NCI-H748 (cell line): Measurements from ENCODE around the gene IMP3.

ENCODE experiments used
- DNase-seq: peaks from one replicate; lab custom pipeline; 2025; ENCODE audit not compliant: unreplicated experiment; lab: John Stamatoyannopoulos, UW

Gene IMP3

DNA sequence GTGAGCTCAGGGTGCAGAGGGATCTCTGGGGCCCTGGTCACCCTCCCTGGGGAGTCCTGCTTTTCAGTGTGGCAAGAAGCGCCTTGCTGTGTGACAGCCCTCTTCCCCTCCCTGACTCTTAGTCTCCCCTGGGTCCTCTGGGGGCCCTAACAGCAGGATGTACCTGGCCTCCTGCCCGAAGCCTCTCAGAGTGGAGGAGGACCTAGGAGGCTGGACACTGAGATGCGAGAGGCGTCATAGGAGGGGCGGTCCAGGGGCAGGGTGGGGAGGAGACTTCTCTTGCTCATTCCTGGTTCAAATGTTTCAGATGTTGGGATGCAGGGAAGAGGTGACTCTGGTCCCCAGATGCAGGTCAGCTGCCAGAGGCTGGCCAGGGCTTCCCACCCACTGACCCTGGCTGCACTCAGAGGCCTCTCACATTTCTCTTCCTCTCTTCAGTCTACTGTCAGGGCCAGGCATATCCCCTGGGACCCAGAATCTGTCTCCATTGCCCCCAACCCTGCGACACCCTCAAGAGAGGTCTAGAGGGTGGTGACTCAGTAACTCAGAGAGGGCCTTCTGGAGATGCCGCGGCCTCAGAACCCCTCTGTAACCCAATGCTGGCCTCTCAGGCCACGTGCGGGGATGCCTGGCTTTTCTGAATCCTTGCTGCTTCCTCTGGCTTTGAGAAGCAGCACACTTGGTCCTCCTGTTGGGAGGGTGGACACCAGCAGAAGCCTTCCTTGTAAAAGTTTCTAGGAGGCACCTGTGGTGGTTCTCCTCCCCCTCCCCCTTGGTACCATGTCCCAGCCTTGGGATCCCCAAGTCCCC, 33.6 kb upstream of the IMP3 start:
- no peak for DNase-seq

DNA sequence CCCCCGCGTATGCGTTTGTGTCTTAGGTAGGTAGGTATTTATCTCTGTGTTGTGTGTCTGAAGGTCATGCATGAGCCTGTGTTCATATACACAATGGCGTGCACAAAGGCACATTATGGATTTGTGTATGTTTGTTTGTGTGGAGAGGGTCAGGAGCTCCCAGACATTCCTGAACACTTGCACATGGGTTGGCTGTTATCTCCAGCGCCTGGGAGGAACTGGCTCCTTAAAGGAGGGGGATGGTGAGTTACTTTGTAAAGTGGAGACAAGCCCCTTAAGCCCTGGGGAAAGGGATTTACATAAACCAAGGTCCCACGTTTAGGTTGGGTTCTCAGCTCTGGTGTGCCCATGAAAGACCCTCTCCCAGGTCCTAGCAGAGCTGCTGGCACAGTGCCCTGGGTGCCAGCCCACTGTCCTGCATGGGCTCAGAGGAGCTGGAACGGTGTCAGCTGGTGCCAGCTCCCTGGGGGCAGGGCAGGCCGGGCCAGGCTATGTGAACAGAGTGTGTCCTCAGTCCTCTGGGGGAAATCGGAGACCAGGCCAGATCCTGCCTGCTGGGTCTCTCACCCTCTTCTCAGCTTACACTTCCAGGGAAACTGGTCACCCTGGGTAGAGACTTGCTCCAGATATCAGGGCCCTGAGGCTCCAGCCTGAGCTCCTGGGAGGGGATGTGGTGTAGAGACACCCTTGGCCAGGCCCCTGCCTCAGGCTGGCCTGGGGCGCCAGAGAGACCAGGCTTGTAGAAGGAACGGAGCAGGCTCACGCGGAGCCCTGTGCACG, 32.8 kb upstream of the IMP3 start:
- no peak for DNase-seq

DNA sequence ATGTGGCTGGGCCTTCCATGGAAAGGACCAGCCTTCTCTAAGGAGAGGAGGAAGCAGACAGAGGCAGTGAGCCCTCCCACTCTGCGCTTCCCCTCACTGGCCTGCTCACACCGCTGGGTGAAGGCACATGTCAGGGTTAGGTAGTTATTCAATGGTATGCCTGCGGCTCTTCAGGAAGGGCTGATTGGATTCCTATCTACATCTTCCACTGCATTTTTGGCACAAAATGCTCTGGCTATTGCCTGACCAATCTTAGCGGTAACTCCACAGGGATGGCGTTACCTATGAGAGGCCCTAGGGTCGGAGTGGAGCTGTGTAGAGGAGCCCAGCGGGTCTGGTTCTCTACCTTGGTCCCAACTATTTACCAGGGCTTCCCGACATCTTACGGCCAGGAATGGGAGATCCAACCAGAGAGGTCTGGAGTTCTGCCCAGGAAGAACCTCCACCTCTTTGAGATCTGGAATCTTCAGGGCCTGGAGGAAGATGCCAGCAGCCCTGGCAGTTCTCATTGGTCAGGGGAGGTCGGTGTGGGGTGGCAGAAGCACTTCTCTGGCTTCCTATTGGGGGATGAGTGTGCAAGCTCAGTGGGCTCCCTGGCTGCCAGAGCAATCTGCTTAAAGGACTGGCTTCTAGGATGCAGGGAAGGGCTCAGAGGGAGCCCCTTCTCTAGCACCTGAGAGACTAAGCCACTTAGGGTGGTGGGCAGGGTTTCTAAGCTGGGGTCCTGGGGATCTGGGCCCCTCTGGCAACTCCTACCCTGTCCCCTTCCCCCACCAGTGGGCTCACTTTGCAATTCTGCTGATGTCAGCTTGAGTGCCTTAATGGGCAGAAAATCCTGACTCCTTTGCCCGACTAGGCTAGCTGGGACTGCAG, 31.9 kb upstream of the IMP3 start:
- no peak for DNase-seq

DNA sequence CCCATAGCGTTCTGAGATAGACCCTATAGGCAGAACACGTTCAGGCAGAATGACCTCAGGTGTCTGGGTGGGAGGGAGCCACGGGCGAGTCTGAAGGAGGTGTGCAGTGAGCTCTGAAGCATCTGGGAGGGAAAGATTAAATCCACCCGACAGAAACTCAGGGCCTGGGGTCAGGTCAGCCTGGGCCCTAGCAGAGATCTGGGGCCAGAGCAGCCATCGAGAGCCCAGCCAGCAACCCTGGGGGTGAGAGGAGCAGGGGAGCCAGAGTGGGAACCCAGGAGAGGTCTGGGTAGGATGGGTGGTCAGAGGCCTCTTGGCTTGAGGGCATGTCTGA, 29.8 kb upstream of the IMP3 start:
- no peak for DNase-seq

DNA sequence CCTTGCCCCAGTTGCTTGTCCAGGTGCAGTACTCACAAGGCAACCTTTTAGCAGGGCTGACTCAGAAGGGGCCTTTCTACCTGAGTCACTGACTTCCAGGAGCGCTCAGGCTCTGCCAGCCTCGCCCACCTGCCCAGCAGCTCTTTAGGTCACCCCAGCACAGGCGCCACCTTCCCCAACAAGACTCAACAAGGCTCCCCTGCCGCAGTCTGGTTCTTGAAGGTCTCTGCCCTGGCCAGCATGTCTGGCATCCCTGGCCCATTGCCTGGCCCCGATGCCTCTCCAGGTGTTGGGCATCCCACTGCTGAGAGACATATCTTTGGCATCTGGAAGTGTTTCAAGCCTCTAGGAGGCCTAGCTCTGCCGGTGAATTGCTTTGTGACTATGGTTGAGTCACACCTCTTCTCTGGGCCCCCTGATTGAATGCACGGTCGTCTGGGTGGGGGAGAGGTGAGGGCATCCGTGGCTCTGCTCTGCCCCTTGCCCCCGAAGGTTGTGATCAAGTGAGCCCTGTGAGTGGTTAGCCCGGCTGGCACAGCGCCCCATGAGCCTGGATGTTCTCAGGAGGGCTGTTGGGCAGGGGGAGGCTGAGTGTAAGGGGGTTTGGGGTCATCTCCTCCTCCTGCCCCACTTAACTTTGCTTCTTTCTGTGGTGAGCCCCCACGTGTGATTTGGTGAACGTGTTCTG, 29.3 kb upstream of the IMP3 start:
- no peak for DNase-seq

DNA sequence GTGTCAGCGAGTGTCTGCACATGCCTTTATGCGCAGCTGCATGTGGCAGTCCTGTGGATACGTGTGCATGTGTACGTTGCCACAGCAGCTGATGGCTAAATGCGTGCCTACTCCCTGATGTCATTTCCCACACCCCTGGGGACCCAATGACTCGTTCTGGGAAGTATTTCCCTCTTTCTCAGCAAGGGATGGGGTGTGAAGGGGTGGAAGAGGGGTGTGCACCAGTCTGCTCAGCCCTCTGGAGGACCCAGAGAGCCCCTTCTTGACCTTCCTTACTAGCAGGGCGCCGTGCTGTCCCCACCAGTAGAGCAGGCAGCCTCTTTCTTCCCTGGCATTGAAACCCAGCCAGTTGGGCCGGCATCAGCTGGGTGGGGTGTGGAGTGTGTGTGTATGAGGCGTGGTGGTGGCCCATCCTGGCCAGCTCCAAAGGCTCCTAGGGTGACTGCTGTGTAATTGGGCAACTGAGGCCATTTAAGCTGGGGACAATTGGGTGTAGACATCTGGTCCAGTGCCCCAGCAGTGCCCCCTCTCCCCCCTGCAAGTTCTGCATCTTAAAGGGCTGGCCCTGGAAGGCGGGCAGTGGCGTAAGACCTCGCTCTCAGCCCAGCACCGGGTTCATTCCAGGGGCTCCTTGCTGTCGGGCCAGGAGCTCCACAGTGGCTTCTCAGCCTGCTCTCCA, 26.9 kb upstream of the IMP3 start:
- peak; percentile 33 for DNase-seq

DNA sequence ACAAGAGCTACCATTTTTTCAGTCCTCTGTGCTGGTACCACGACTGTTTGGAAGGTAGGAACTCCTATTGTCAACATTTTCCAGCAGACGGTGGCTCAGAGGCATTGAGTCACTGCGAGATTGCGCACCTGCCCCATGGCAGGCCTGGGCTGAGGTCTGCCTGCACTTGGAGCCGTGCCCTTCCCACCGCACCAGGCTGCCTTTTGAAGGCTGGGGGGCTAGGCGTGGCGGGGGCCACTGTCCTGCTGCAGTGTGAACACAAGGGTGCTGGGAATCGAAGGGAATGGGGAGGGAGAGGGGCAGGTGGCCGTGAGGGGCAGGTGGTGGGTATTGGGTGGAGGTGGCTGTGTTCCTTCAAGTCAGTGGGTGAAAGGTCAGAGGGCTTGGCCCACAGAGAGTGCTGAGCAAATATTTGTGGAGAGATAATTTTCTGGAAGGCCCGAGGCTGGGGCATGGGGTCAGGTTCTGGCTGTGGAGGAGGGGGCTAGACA, 24.0 kb upstream of the IMP3 start:
- DNase-seq, result peak; percentile 66

DNA sequence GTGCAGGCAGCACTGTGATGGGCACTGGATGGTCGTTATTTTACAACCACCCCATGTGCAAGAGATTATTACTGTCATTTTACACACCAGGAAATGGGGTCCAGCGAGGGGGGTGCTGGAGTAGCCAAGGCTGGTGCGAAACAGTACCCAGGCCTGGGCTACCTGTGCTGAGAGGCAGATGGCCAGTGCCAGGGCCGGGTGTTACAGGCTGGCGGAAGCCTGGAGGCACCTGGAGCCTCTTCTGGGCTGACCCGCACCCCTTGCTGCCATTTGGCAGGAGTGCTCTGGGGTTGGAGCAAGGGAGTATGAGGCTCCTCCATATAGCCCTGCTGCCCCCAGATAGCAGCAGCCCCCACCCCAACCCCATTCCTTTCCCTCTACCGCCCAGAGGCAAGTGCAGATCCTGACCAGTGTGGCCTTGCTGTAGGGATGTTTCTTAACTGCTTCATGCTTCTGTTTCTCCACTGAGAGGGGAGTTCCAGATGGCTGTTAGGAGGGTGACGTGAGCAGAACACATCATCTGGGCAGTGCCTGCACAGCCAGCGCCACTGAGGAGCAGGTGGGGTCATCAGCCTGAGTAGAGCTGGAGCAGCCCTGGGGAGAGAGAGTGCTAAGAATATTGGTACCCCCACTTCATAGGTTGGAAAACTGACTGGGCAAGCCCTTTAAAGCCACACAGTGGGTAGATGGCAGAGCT, 22.9 kb upstream of the IMP3 start:
- no peak for DNase-seq

DNA sequence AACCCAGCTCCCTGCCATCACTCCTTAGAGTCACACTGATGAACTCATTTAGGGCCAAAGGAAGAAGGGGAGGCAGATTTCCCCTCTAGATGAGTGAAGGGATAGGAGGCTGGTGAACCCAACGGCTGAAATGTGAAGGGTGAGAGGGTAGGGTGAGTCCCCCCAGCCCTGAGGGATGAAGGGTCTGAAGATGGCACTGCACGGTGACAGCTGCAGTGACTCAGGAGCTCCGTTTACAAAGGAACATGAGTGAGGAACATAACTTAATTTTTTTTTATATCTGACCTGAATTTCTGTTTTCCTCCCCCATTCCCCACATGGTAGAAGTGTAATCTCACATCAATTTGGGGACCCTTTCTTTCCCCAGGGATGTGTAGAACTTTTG, 21.7 kb upstream of the IMP3 start:
- DNase-seq, result no peak

DNA sequence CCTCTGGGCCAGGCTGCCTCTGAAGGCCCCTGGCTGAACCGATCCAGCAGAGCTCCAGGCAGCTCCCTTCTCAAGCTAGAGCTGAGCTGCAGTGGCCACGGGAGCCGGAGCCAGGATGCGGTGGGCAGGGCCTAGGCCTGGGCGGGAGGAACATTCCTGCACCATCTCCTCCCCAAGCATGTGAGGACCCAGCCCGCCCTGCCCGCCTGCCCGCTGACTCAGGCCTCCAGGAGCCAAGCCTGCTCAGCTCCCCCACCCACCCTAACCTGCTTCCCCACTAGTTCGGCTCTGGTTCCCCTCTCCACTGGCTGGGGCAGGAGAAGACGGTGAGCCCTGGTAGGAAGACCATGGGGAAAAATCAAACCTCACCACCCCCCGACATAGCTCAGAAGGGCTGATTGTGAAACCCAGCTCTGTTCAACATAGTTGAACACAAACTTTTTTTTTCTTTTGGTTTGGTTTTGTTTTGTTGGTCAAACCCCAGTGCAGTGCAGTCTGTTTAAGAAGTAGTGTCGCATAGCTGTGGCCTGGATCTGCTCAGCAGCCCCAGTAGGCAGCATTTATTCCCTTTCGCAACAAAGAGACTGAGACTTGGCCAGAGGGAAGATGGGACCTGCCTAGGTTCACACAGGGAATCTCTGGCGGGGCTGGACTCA, 21.2 kb upstream of the IMP3 start:
- DNase-seq, result no peak

DNA sequence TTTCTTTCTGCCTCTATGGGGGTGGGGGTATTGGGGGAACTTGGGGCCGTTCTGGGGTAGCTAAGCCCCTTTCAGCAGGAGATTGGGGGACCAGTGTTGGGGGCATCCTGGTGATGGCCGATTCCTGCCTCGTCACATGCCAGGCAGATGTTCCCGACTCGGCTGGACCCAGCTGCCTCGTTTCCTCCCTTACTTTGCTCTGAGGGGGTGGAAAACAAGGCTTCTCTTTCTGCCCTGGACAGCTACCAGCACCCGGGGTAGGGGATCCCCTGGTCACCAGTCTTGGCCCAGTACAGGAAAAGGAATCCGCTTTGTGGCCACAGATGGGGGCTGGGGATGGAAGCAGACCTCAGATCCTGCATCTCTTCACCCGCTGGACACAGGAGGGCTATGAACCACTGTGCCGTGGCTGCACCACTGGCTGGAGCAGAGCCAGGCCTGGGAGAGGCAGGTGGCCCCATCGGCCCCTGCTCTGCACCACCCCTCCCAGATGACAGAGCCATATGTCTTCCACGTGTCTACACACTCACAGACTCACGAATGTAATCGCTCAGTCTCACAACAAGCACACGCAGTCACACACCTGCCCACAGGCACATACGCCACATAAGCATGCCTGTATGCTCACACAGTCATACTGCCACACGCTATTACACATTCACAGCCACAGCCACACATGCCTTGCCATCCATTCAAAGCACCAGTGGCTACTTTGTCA, 20.1 kb upstream of the IMP3 start:
- no peak for DNase-seq

DNA sequence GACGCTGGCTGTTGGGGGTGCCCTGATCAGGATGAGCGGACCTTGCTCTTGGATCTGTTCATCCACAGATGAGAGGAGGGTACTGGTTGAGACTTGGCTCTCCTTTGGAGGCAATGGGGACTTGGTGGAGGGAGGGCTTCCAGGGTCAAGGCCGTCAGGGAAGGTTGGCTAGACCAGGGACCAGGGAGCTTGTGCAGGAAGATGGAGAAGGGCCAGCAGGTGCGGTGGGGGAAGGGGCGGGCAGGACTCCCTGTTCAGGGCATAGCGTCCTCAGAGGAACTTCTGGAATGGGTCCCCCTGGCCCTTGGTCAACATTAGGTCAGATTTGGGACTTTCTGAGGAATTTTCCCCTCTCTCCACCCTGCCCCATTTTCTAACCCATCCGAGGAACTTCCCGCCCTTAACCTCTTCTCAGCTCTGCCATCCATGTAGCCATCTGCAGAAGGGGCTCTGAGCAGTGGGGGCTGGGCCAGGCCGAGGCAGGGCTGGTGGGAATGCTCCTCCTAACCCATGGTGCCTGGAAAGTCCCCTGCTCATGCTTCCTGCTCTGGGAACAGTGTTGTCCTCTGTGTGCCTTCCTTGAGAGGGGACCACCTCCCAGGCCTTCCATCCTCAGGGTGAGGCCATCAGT, 19.2 kb upstream of the IMP3 start:
- DNase-seq, result no peak

DNA sequence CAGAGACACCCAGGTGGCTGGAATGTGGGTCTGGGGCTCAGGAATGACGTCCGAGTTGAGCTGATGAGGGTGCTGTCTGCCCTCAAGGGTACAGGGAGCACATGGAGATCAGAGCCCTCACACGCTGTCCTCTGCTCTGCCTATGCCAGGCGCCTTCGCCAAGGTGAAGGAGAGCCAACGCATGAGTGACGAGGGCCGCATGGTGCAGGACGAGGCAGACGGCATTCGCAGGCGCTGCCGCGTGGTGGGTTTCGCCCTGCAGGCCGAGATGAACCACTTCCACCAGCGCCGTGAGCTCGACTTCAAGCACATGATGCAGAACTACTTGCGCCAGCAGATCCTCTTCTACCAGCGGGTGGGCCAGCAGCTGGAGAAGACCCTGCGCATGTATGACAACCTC, 16.8 kb upstream of the IMP3 start:
- DNase-seq, result no peak

DNA sequence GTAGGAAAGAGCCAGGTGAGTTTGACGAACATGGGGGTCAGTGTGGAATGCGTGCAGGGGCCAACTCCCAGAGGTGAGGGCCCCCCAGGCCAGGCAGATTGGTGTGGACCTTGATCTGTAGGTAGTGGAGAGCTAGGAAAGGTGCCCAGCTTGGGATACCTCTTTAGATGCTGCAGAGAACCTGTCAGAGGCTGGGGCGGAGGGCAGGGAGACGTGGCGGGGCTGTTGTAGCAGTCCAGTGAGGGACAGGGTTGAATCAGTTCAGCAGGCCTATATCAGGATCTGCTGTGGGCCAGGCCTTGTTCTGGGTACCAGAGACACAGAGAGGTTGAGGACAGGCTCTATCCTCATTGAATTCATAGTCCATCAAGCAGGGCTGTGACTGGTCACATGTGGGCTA, 16.3 kb upstream of the IMP3 start:
- DNase-seq, result no peak

DNA sequence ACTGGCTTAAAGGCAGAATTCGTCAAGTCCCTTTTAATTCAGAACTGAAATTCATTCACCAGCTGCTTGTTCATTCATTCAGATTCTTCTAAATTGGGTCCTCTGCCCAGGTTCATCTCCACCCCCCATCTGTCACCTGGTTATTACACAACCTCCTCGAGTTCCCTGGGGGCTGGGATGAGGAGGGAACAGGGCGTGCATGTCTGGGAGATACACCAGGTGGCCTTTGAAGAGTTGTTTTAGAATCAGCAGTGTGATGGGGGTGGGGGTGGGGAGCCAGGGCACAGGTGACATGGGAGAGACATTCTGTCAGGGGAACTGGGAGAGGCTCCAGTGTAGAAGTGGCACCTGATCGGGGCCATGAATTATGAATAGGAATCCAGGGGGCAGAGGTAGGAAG, 15.9 kb upstream of the IMP3 start:
- DNase-seq, result peak; percentile 6

DNA sequence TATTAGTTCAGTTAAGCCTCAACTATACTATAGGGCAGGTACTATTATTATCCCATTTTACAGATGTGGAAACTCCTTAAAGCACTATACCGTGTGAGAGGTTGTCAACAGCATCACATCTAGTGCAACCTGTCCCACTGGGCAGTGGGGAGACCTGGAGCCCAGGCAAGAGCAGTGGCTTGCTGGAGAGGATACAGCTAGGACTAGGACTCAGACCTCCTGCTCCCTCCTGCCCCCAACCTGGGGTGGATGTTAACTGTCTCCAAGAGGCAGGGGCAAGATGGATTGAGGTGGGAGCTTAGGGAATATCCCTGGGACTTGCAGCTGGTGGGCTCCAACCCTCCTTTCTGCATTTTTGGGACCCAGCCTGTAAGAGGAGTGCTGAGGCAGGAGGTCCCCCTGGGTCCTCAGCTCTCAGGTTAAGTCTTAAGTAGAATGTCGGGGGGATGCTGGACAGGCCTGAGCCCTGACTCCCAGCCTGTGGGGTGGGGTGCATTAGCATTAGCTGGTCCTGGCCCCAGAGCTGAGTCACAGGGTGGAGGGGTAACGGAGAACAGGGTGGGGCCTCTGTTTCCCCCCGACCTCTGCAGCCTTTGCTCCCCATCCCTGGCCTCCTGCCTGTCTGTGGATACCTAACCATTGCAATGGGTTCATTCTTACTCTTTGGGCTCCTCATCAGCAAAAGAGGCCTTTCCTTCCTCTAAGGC, 14.3 kb upstream of the IMP3 start:
- DNase-seq, result no peak

DNA sequence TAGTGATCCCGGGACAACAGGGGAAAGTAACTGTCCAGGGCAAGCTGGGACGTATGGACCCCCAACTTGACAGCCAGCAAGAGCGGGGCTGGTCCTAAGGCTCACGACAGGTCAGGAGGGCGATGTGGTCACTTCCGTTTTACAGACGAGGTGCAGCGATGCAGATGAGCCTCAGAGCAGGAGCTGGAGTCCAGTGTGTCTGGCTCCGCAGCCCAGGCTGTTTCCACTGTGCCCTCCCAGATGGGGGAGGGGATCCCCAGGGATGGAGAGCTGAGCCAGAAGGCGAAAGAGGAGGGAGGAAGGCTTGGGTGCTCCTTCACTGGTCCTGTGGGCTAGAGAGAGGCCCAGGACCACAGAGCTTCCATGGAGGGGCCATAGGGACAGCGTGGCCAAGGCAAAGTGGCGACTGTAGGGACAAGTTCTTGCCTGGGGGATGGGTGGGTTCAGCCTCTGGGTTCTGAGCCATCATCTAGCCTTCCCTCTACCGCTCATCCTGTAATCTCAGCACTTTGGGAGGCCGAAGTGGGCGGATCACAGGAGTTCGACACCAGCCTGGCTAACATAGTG, 13.4 kb upstream of the IMP3 start:
- DNase-seq, result no peak
